OCI-LY7 (cell line): ENCODE measurements around the gene PBX1.

ENCODE experiments used
- EZH2phosphoT487 ChIP-seq: fragments of 200-600 bp; sonication (generic); IDR thresholded peaks from 2 replicates; pipeline ENCODE4 v1.6.1; 2018; ENCODE audit warnings: low read depth, borderline replicate concordance, mild to moderate bottlenecking, mixed run types, antibody characterized with exemption, low read length, moderate library complexity, mixed read lengths
- TF ChIP-seq, protein P1 (sequence below): fragments of 200-600 bp; sonication (generic); conservative IDR thresholded peaks from 2 replicates; pipeline ENCODE4 v1.5.1; 2014; ENCODE audit warnings: mild to moderate bottlenecking, antibody characterized with exemption, low read length, moderate library complexity, mixed read lengths

GRCh38 chr1:164598719-164599118 lies 39.7 kb downstream of the PBX1 start:
- no peak for TF ChIP-seq EZH2phosphoT487
- TF ChIP-seq, protein P1, sequence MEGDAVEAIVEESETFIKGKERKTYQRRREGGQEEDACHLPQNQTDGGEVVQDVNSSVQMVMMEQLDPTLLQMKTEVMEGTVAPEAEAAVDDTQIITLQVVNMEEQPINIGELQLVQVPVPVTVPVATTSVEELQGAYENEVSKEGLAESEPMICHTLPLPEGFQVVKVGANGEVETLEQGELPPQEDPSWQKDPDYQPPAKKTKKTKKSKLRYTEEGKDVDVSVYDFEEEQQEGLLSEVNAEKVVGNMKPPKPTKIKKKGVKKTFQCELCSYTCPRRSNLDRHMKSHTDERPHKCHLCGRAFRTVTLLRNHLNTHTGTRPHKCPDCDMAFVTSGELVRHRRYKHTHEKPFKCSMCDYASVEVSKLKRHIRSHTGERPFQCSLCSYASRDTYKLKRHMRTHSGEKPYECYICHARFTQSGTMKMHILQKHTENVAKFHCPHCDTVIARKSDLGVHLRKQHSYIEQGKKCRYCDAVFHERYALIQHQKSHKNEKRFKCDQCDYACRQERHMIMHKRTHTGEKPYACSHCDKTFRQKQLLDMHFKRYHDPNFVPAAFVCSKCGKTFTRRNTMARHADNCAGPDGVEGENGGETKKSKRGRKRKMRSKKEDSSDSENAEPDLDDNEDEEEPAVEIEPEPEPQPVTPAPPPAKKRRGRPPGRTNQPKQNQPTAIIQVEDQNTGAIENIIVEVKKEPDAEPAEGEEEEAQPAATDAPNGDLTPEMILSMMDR = no peak
